NB4 (cell line): ENCODE measurements around the gene BOD1.

Experiments
- DNase-seq: peaks from one replicate; pipeline ENCODE4 v3.0.0; 2010; ENCODE audit warnings: low read depth
- H3K4me3 ChIP-seq: one replicate; pipeline ENCODE4 v1.5.1; 2011; ENCODE audit warnings: mild to moderate bottlenecking, low read depth, low read length, moderate library complexity
- MYC ChIP-seq: IDR thresholded peaks from 2 replicates; pipeline ENCODE4 v1.6.1; 2011; ENCODE audit warnings: low read depth, low read length
- POLR2A ChIP-seq: IDR thresholded peaks from 2 replicates; pipeline ENCODE4 v1.6.1; 2011; ENCODE audit warnings: mild to moderate bottlenecking; ENCODE audit not compliant: insufficient read length; ENCODE audit errors: extremely low read depth
- TF ChIP-seq, protein P1 (sequence below): IDR thresholded peaks from 2 replicates; pipeline ENCODE4 v1.6.1; 2011; ENCODE audit warnings: low read depth, low read length
- TF ChIP-seq, protein P2 (sequence below): IDR thresholded peaks from one replicate; pipeline ENCODE4 v1.5.1; 2012; ENCODE audit warnings: low read depth, low read length

Gene BOD1

DNA sequence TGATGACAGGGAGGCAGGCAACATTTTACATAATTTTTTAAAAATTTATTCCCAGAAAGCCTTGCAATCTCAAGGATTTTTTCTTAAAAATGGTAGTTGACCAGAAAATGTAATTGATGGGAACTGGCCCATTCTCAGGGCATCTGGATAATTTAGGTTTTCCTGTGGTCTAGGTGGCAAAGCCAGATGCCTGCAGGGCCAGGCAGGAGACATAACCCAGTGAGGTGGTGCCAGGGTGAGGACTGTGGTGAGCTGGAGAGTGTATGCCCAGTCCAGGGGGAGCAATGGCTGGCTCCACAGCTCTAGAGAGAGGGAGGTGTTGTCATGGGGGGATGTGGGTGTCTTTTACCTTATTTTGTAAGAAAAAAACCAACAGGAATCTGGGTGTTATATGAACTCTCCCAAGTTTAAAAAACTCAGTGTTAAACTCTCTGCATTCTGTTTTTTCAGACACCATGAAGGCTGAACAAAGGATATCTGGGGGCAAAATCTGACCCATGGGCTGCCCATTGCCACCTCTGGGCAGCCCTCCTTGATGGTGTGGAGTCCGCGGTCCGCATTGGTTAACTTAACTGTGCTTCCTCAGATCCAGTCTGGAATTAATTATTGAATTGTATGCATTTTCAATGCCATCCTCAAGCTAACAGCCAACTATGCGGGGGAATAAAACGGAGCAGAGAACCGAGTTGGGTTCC is 43.9 kb downstream of the BOD1 start:
- DNase-seq, result no peak
- TF ChIP-seq POLR2A (no peak), MYC (no peak)
- TF ChIP-seq, protein P1, sequence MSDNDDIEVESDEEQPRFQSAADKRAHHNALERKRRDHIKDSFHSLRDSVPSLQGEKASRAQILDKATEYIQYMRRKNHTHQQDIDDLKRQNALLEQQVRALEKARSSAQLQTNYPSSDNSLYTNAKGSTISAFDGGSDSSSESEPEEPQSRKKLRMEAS, result no peak
- TF ChIP-seq, protein P2, sequence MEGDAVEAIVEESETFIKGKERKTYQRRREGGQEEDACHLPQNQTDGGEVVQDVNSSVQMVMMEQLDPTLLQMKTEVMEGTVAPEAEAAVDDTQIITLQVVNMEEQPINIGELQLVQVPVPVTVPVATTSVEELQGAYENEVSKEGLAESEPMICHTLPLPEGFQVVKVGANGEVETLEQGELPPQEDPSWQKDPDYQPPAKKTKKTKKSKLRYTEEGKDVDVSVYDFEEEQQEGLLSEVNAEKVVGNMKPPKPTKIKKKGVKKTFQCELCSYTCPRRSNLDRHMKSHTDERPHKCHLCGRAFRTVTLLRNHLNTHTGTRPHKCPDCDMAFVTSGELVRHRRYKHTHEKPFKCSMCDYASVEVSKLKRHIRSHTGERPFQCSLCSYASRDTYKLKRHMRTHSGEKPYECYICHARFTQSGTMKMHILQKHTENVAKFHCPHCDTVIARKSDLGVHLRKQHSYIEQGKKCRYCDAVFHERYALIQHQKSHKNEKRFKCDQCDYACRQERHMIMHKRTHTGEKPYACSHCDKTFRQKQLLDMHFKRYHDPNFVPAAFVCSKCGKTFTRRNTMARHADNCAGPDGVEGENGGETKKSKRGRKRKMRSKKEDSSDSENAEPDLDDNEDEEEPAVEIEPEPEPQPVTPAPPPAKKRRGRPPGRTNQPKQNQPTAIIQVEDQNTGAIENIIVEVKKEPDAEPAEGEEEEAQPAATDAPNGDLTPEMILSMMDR, result no peak
- no peak overlapping the region for H3K4me3 ChIP-seq

DNA sequence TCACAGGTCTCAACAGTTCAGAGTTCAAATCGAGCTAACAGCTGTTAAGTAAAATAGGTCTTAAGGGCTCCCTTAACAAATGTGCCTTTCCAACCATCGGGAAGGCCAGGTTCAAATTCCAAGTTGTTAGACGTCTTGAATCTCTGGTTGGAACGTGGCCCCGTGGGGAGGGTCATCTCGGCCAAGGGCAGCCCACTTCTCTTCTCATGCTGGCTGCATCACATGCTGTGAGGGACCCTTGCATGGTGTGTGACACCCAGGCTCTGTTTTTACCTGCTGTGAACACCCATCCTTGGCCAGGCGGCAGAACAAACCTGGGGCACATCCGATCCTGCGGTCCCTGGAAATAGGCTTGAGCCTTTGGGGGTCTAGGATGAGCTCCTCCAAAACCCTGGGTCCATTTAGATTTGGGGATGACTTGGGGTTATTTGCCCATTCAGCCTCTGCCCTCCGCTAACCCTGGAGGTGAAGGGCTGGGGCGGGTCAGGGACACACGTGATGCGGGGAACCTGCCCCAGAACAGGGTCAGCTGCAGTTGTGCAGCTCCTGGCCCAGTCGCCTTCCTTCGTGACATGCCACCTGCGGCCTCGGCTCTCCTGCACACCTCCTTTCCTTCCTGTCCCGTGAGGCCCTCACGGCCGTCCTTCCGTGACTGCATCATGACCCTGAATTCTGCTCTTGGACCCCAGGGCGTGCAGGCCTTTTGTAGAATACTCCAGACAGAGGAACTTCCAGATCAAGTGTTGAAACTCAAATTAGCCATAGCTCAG is 45.9 kb downstream of the BOD1 start:
- TF ChIP-seq POLR2A (no peak), MYC (no peak)
- TF ChIP-seq, protein P1, result no peak
- TF ChIP-seq, protein P2, result no peak

DNA sequence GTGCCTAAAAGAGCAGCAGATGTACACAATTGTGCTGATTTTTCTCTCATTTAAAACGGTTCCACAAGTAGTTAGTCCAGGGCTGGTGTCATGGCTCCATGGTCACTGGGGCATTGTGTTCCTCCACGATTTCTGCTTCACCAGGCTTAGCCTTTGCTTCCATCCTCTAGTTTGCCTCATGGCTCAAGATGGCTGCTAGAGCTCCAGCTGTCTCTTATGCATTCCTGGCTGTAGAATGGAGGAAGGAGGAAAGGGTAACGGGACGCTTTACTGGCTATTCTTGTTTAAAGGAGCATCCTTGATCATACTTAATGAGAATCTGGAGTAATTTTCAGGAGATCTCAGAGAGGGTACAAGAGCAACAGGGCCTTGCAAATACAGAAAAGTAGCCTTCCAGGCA is 47.7 kb downstream of the BOD1 start:
- TF ChIP-seq, protein P2, result no peak
- TF ChIP-seq MYC, result no peak
- TF ChIP-seq POLR2A, result no peak
- TF ChIP-seq, protein P1, result no peak
- no peak overlapping the region for H3K4me3 ChIP-seq
- no peak for DNase-seq

More for the DNA sequence above, 45.9 kb downstream of the BOD1 start:
- H3K4me3 ChIP-seq, result no peak overlapping the region
- no peak for DNase-seq

DNA sequence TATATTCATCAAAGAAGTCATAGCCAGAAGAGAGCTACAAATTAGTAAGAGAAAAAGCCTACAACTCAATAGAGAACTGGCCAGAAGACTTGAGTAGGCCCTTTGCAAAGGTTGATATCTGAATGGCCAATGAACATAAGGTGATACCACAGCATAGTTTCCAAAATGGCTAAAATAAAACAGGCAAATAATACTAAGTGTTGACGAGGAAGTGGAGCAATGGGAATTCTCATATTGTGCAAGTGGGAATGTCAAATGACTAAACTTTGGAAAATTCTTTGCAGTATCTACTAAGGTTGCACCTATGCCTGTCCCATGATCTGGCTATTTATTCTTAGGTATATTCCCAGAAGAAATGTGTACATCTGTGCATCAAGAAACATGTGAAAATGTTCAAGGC is 48.3 kb downstream of the BOD1 start:
- no peak for DNase-seq
- H3K4me3 ChIP-seq, result no peak overlapping the region
- TF ChIP-seq POLR2A (no peak), MYC (no peak)
- TF ChIP-seq, protein P2, result no peak
- TF ChIP-seq, protein P1, result no peak

DNA sequence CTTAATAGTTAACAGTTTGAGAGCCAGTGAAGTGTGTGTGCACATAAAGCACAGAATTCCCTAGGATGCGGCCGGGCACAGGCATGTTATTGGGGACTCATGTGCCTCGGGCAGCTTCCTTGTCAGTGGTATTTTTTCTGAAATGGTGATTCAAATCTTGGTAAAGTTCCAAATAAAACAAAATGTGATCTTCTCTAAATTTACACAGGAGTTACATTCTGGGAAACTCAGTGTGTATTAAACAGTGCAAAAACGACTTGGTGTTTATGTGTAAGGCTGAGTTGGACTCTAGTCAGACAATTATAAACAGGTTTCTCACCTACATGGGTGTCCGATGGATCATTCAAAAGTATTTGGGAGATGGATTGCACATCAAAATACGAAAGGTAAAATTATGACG is 48.9 kb downstream of the BOD1 start:
- TF ChIP-seq, protein P1, result no peak
- TF ChIP-seq, protein P2, result no peak
- TF ChIP-seq MYC (no peak), POLR2A (no peak)
- no peak for DNase-seq
- no peak overlapping the region for H3K4me3 ChIP-seq
